Choroid plexus epithelial cell (primary cell): ENCODE measurements around the gene MKLN1.
"Not testable (repeated sequence)": the region's sequence is repeated elsewhere in the genome, so short reads cannot be mapped to it uniquely, and the experiment has no call there.

Experiments used
- DNase-seq: peaks from one replicate; pipeline ENCODE4 v3.0.0-alpha.2; 2010; ENCODE audit warnings: low read depth
- H3K4me3 ChIP-seq: 2 replicates; pipeline ENCODE4 v1.5.1; 2011; ENCODE audit warnings: low read depth, mild to moderate bottlenecking, control low read depth, low read length, moderate library complexity
- CTCF ChIP-seq: conservative IDR thresholded peaks from 2 replicates; pipeline ENCODE4 v1.5.1; 2011; ENCODE audit warnings: low read depth, mild to moderate bottlenecking, control low read depth, inconsistent platforms, low read length, moderate library complexity

The MKLN1 gene

DNA sequence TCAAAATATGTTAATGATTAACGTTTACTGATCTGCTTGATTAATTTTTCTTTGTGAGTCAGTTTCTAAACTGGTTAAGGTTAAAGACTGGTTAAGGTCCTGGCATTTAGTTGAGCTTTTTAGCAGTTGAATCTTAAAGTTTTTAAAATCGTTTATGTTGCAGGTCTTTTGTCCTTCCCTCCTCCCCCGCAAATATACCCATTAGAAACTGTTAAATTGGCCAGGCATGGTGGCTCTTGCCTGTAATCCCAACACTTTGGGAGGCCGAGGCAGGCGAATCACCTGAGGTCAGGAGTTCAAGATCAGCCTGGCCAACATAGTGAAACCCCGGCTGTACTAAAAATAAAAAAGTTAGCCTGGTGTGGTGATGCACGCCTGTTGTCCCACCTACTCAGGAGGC, 127.9 kb downstream of the MKLN1 start:
- no peak overlapping the region for H3K4me3 ChIP-seq
- DNase-seq = no peak
- no peak for TF ChIP-seq CTCF

GRCh38 chr7:131456338-131456737, 128.7 kb downstream of the MKLN1 start:
- no peak for TF ChIP-seq CTCF
- H3K4me3 ChIP-seq = no peak overlapping the region

GRCh38 chr7:131459256-131459655, 131.6 kb downstream of the MKLN1 start:
- peak; percentile 31 for DNase-seq
- TF ChIP-seq CTCF = no peak
- H3K4me3 ChIP-seq = no peak overlapping the region

More at GRCh38 chr7:131456338-131456737, 128.7 kb downstream of the MKLN1 start:
- no peak for DNase-seq

- no peak for TF ChIP-seq CTCF
- no peak for DNase-seq
Observed at GRCh38 chr7:131462059-131462458, 134.4 kb downstream of the MKLN1 start.

DNA sequence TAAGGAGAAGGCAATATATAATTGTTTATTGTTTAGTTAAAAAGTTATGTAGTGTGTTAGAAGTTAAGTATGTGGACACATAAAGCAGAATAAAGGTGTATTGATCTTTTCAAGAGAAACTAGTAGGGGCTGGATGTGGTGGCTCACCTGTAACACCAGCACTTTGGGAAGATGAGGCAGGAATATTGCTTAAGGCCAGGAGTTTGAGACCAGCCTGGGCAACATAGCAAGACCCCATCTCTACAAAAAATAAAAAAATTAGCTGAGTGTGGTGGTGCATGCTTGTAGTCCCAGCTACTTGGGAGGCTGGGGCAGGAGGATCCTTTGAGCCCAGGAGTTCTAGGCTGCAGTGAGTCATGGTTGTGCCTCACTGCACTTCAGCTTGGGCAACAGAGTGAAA, 135.0 kb downstream of the MKLN1 start:
- not testable (repeated sequence) for H3K4me3 ChIP-seq, DNase-seq

More at GRCh38 chr7:131462059-131462458, 134.4 kb downstream of the MKLN1 start:
- H3K4me3 ChIP-seq = no peak overlapping the region

- H3K4me3 ChIP-seq = no peak overlapping the region
- no peak for DNase-seq
- no peak for TF ChIP-seq CTCF
Observed at GRCh38 chr7:131466735-131467365, 139.2 kb downstream of the MKLN1 start.

GRCh38 chr7:131467788-131468187, 140.1 kb downstream of the MKLN1 start:
- TF ChIP-seq CTCF = no peak
- DNase-seq = no peak

More at GRCh38 chr7:131467788-131468187, 140.1 kb downstream of the MKLN1 start:
- H3K4me3 ChIP-seq = no peak overlapping the region
